GM12874 (cell line): ENCODE measurements around the gene OR2AJ1.

Experiments
- TF ChIP-seq, protein P1 (sequence below): IDR thresholded peaks from 2 replicates; pipeline ENCODE4 v1.5.1; 2011; ENCODE audit warnings: low read depth, mild to moderate bottlenecking, control low read depth, low read length, moderate library complexity; ENCODE audit not compliant: insufficient read depth

Gene OR2AJ1

DNA sequence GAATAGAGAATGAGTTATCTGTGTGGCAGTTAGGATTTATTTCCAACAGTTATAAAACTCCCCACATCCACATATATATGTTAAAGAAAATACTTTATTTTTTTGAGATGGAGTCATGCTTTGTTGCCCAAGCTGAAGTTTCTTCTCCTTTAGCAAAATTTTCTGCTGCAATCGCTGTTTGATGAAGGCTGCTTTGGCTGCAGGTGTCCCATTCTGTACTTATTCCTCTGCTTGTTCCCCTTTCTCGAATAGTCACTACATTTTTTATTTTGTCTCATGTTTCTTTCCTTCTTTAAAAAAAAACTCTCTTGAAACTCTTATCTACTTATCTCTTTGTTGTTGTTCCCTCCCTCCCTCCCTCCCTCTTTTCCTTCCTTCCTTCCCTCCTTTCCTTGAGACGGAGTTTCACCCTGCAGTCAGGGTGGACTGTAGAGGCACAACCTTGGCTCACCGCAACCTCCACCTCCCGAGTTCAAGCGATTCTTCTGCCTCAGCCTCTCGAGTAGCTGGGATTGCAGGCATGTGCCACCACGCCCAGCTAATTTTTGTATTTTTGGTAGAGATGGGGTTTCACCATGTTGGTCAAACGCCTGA lies 18.7 kb upstream of the OR2AJ1 start:
- TF ChIP-seq, protein P1, sequence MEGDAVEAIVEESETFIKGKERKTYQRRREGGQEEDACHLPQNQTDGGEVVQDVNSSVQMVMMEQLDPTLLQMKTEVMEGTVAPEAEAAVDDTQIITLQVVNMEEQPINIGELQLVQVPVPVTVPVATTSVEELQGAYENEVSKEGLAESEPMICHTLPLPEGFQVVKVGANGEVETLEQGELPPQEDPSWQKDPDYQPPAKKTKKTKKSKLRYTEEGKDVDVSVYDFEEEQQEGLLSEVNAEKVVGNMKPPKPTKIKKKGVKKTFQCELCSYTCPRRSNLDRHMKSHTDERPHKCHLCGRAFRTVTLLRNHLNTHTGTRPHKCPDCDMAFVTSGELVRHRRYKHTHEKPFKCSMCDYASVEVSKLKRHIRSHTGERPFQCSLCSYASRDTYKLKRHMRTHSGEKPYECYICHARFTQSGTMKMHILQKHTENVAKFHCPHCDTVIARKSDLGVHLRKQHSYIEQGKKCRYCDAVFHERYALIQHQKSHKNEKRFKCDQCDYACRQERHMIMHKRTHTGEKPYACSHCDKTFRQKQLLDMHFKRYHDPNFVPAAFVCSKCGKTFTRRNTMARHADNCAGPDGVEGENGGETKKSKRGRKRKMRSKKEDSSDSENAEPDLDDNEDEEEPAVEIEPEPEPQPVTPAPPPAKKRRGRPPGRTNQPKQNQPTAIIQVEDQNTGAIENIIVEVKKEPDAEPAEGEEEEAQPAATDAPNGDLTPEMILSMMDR, result no peak

- TF ChIP-seq, protein P1, result no peak
Measured at GRCh38 chr1:247906504-247907047, 18.1 kb upstream of the OR2AJ1 start.

- TF ChIP-seq, protein P1, result no peak
Measured at GRCh38 chr1:247908766-247909165, 15.9 kb upstream of the OR2AJ1 start.

GRCh38 chr1:247913786-247914185 lies 10.9 kb upstream of the OR2AJ1 start:
- TF ChIP-seq, protein P1, result no peak

DNA sequence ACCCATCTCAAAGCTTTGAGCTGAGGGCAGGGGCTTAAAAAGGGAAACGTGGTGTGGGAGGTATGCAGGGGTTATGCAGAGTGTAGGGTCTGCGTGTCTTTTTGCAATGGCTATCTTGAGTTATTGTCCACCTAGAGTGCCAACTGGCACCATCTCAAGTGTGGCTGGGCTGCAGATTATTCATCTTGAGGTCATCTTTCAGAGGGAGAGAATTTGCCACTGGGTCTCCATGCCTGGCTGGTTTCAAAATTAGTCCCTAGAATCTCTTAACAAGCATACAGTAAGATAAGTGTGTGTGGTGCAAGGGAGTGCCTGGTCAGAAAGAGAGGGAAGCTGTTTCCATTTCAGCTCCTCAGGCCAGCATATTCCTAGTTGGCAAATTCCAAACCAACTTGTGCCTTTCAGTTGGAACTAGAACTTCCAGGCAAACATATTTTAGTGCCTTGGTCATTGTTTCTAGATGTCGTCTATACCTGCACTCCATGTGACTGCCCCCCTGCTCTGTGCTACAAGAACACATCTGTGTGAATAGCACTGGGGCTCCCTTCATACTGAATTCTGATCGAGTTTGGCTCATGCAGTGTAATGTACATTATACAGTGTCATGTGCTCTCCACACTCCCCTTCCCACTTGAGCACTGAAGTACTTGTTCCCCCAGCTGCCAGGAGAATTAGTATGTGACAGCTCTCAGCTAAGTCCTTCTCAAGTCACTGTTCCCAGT lies 9.6 kb upstream of the OR2AJ1 start:
- TF ChIP-seq, protein P1, result no peak

GRCh38 chr1:247919952-247920351 lies 4.7 kb upstream of the OR2AJ1 start, which contains the start of gene OR2T8:
Gene OR2T8, plus strand, starts transcription at chr1:247920252. Its CDS starts 766 bp downstream, at chr1:247921018.
- TF ChIP-seq, protein P1, result no peak

GRCh38 chr1:247923941-247924340 lies 748 bp upstream of the OR2AJ1 start:
- TF ChIP-seq, protein P1, result no peak
